Pancreas (tissue), 10 donors: ENCODE data around the gene ZIC1. TPM values are rescaled to one million over a fixed set of nuclear protein-coding genes. Genes with fewer than 3 reads are reported as not detected.

Experiments used
- ATAC-seq, 4 donors: fragments of 200-7000 bp; cut with Tn5 transposase; one replicate each; pipeline versions ENCODE4 v1.8.0 to v1.9.1; 2020; ENCODE audit warnings: mild to moderate bottlenecking in 4 of 4, moderate library complexity in 4 of 4
- DNase-seq, 6 donors: peaks; one replicate each; pipeline ENCODE4 v3.0.0-alpha.2; 2020
- FAIRE-seq: peaks from 2 replicates; lab custom pipeline; 2012; peaks lifted over from hg19 to GRCh38; lab: Jason Lieb, UNC
- H3K27ac ChIP-seq, 4 donors: fragments of 200-600 bp; sonication (generic); 1 replicate in 3 of 4; 2 replicates in 1 of 4; pipeline versions ENCODE4 v1.5.0 to v1.8.0; 2020
- H3K27me3 ChIP-seq, 4 donors: fragments of 200-600 bp; one replicate each; pipeline ENCODE4 v1.8.0; 2021
- H3K36me3 ChIP-seq, 3 donors: fragments of 200-600 bp; sonication (generic) in 1 of 3; one replicate each; pipeline versions ENCODE4 v1.5.0 to v1.8.0; 2020 to 2021
- H3K4me1 ChIP-seq, 3 donors: fragments of 200-600 bp; one replicate each; pipeline ENCODE4 v1.8.0; 2021
- H3K4me3 ChIP-seq, 4 donors: fragments of 200-600 bp; sonication (generic) in 2 of 4; one replicate each; pipeline versions ENCODE4 v1.5.0 to v1.8.0; 2020 to 2021
- H3K9me3 ChIP-seq, 4 donors: fragments of 200-600 bp; one replicate each; pipeline ENCODE4 v1.8.0; 2021
- CTCF ChIP-seq, 4 donors: fragments of 200-600 bp; sonication (generic) in 3 of 4; IDR thresholded peaks; one replicate each; pipeline versions ENCODE4 v1.5.0 to v1.8.0; 2021; ENCODE audit warnings: antibody characterized with exemption in 4 of 4
- WGBS, 2 donors: extraction: QIAGEN DNeasy Blood & Tissue Kit; methylation state at CpG; one replicate each; pipeline ENCODE4 v1.1.7; 2013; 5-methylcytosine and 5-hydroxymethylcytosine counted together
- intact Hi-C, 3 donors: fragments of 100-400 bp; cut with DNase I; formaldehyde crosslinking; loops; one replicate each; pipeline versions ENCODE4 v1.11.1 to v1.14.2; 2022
- polyA plus RNA-seq, 2 donors: library from polyadenylated mRNA; stranded (reverse); fragments of 200-250 nt; gene quantifications; one replicate each; pipeline ENCODE4 v1.2.3, GENCODE V29; 2013
- total RNA-seq, 6 donors: library from RNA; stranded (reverse); fragmentation: NEBNext Ultra II Directional in 4 of 6; extraction: Animal tissue kit (Norgen Biotek cat#: 25700) in 4 of 6; gene quantifications; one replicate each; pipeline versions ENCODE4 v1.2.1 to v1.2.4, GENCODE V29; 2021 to 2023
- donor health status: healthy with polysubstance abuse.
- donor health status: DM: no; HTN: no; CAD: no; lungs with moderate emphysema.
- donor health status: DM: no; HTN: no; CAD: no.
- donor health status: control.
- donor health status: control.
- donor health status: Bipolar disorder and iron deficiency.
- donor health status: DM: yes; HTN: yes; CAD: no.
- donor health status: DM: no; HTN: no; CAD: no.
- donor health status: DM: no; HTN: no; CAD: no.
- donor health status: DM: yes; HTN: yes; CAD: no.

ZIC1 gene
- total and polyA plus RNA-seq, 8 donors: not detected

GRCh38 chr3:147412261-147412916, 3.2 kb downstream of the ZIC1 start:
- no peak for ATAC-seq
- Histone ChIP-seq H3K4me3 (no peak overlapping the region), H3K9me3 (no peaks in the 10 kb centered on the region), H3K4me1 (peaks cover 0 to 7% (median 3%) of the 10 kb centered on the region in 3 donors), H3K27me3 (peaks cover 20 to 89% (median 37%) of the 10 kb centered on the region in 4 donors), H3K36me3 (no peaks in the 10 kb centered on the region), H3K27ac (no peak overlapping the region)
- TF ChIP-seq CTCF (IDR thresholded peaks at IDR 0.05): no peak
- DNase-seq: no peak
- 14 to 15% methylated on average over 32 of the region's 32 CpGs for WGBS, 2 donors
- FAIRE-seq: no peak
- intact Hi-C loops: loop anchor here in 1 of 3 donors (10.0 kb wide), 1 partner anchor 48 kb away; no protein-coding TSS in a partner anchor

GRCh38 chr3:147412917-147413685, 3.9 kb downstream of the ZIC1 start:
- H3K9me3 ChIP-seq: no peaks in the 10 kb centered on the region
- peaks cover 20 to 89% (median 33%) of the 10 kb centered on the region in 4 donors for H3K27me3 ChIP-seq
- H3K4me1 ChIP-seq: peaks cover 0 to 7% (median 3%) of the 10 kb centered on the region in 3 donors
- DNase-seq (no peak), FAIRE-seq (no peak), ATAC-seq (no peak)
- WGBS, 2 donors: 10 to 13% methylated on average over 37 of the region's 37 CpGs
- peak overlapping the region in 2 of 4 donors; percentile 5 to 6 for H3K4me3 ChIP-seq
- no peak overlapping the region for H3K27ac ChIP-seq
- intact Hi-C loops: loop anchor here in 1 of 3 donors (10.0 kb wide), 1 partner anchor 48 kb away; no protein-coding TSS in a partner anchor
- no peak for TF ChIP-seq CTCF (IDR thresholded peaks at IDR 0.05)
- no peaks in the 10 kb centered on the region for H3K36me3 ChIP-seq

GRCh38 chr3:147413686-147414389, 4.7 kb downstream of the ZIC1 start:
- no peak for DNase-seq
- peak overlapping the region in 2 of 4 donors; percentile 5 to 6 for H3K4me3 ChIP-seq
- peaks cover 20 to 84% (median 35%) of the 10 kb centered on the region in 4 donors for H3K27me3 ChIP-seq
- peaks cover 0 to 8% (median 3%) of the 10 kb centered on the region in 3 donors for H3K4me1 ChIP-seq
- 9 to 12% methylated on average over 23 to 24 of the region's 24 CpGs for WGBS, 2 donors
- no peak overlapping the region for H3K27ac ChIP-seq
- no peak for TF ChIP-seq CTCF (IDR thresholded peaks at IDR 0.05)
- no peaks in the 10 kb centered on the region for H3K36me3 ChIP-seq
- no peak for ATAC-seq
- no peak for FAIRE-seq
- H3K9me3 ChIP-seq: no peaks in the 10 kb centered on the region
- intact Hi-C loops: loop anchor here in 1 of 3 donors (10.0 kb wide), 1 partner anchor 49 kb away; no protein-coding TSS in a partner anchor

GRCh38 chr3:147414390-147415138, 5.4 kb downstream of the ZIC1 start:
- 15 to 16% methylated on average over 18 of the region's 18 CpGs for WGBS, 2 donors
- FAIRE-seq (no peak), ATAC-seq (no peak), DNase-seq (no peak)
- H3K9me3 ChIP-seq: no peaks in the 10 kb centered on the region
- intact Hi-C loops: loop anchor here in 1 of 3 donors (10.0 kb wide), 1 partner anchor 50 kb away; no protein-coding TSS in a partner anchor
- H3K27ac ChIP-seq: no peak overlapping the region
- no peaks in the 10 kb centered on the region for H3K36me3 ChIP-seq
- no peak overlapping the region for H3K4me3 ChIP-seq
- peaks cover 20 to 84% (median 31%) of the 10 kb centered on the region in 4 donors for H3K27me3 ChIP-seq
- peaks cover 0 to 15% (median 3%) of the 10 kb centered on the region in 3 donors for H3K4me1 ChIP-seq
- TF ChIP-seq CTCF (IDR thresholded peaks at IDR 0.05): no peak
